HG03103 (cell line): ENCODE data around the gene RREB1.
"Not testable (repeated sequence)": the region's sequence is repeated elsewhere in the genome, so short reads cannot be mapped to it uniquely, and the experiment has no call there.

ENCODE experiments used
- ATAC-seq: cut with Tn5 transposase; IDR thresholded peaks from one replicate; pipeline ENCODE4 v1.9.1; 2021; ENCODE audit warnings: low read depth; ENCODE audit not compliant: unreplicated experiment

Gene RREB1

DNA sequence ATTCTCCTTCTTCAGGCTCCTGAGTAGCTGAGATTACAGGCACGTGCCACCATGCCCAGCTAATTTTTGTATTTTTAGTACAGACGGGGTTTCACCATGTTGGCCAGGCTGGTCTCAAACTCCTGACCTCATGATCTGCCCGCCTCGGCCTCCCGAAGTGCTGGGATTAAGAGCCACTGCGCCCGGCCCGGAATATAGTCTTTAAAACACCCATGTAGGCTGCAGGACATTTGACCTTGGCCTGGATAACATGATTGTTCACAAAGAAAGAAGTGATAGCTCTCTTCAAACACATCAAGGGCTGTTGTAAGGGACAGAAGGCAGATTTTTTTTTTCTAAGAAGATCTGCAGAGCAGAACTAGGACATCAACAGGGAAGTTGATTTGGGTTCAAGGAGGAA, 166.8 kb downstream of the RREB1 start:
- not testable (repeated sequence) for ATAC-seq

DNA sequence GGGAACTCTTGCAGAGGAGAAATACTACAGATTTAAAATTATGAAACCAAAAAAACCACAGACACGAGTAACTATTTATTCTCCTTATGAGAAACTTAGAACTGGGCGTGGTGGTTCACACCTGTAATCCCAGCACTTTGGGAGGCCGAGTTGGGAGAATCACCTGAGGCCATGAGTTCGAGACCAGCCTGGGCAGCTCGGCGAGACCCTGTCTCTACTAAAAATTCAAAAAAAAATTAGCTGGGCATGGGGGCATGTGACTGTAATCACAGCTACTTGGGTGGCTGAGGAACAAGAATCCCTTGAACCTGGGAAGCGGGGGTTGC, 168.4 kb downstream of the RREB1 start:
- no peak for ATAC-seq

GRCh38 chr6:7282097-7282906, 174.5 kb downstream of the RREB1 start:
- ATAC-seq: no peak

DNA sequence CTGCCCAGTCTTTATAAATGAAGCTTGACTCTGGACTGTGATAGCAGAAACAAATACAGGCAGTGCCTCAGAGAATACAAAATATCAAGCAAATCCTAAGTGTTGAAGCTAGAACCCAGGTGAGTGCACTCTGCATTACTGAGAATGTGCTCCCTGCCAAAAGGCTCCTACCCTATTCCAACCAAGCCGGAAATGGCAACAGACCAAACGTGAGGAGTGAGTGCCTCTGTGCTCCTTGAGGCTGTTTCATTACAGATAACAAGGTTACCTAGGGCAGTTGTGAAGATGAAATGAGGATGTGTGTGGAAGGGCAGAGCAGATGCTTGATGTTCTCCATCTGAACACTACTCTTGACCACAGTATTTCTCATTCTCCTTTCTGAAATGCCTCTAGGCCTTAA, 175.9 kb downstream of the RREB1 start:
- ATAC-seq: no peak

DNA sequence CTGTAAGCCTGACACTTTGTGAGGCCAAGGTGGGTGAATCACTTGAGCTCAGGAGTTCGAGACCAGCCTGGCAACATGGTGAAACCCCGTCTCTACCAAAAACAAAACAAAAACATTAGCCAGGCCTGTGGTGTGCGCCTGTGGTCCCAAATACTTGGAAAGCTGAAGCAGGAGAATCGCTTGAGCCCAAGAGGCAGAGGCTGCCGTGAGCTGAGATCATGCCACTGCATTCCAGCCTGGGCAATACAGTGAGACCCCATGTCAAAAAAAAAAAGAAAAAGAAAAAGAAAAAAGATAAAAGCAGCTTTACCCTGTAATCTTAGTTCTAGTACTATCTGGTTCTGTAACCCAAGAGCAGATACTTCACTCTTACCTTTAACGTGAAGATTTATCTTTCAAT, 177.7 kb downstream of the RREB1 start:
- no peak for ATAC-seq

- no peak for ATAC-seq
Measured at GRCh38 chr6:7290079-7290478, 182.3 kb downstream of the RREB1 start.

DNA sequence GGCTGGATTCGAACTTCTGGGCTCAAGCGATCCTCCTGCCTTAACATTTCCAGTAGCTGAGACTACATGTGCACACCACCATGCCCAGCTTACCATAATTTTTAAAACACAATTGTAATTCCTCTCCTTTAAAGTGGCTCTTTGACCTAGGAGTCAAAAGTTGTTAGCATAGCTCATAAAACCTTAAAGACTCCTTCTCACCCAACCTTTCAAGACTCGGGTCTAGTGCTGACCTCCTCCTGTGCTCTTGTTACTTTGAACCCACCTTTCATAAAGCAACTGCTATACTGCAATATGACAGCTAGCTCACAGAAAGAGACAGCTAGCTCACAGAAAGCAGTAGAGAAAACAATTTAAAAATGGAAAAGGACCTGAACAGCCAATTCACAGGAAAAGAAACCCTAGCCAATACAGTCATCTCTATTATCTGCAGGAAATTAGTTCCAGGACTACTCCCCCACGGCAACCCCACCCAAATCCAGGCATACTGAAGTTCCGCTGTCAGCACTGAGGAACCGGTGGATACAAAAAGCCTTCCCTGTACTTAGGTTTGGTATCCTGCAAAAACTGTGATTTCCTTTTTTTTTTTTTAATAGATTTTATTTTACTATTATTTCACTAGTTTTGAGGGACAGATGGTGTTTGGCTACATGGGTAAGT, 185.0 kb downstream of the RREB1 start:
- ATAC-seq: no peak

GRCh38 chr6:7295916-7296315, 188.2 kb downstream of the RREB1 start:
- ATAC-seq: no peak

DNA sequence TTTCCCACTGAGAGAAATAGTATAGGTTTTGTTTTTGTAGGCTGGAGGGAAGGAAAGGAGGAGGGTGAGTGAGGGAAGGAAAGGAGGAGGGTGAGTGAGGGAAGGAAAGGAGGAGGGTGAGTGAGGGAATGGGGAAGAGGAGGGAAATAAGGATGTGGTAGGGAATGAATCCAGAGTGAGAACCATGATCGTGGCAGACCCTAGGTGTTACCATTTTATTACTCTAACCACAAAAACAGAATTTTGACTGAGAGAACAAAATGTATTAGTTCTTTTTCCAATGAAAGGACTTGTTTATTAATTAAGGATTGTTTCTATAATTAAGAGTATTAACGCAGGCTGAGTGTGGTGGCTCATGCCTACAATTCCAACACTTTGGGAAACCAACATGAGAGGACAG, 188.8 kb downstream of the RREB1 start:
- no peak for ATAC-seq

DNA sequence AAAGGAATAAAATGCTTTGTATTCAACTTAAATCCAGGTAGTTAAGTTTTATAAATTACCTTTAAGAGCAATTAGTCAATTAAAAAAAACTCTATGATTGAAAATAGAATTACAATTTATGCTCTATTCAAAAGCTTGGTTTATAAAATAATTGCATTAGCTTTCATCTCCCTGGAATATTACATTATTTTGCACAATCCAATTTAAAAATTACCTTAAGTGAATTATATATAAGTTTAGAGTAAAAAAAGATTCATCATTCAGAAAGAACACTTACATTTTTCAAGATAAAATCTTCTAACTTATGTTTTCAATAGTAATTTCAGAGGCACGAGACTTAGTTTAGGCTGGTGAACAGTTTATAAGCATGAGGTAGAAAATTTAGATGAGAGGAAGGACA, 190.4 kb downstream of the RREB1 start:
- ATAC-seq: no peak

- ATAC-seq: no peak
Measured at GRCh38 chr6:7300926-7301325, 193.2 kb downstream of the RREB1 start.
